HL-60 (cell line): ENCODE results near the gene PCCB.

Experiments used
- DNase-seq, 2 experiments: peaks; one replicate each; pipeline ENCODE4 v3.0.0-alpha.2; 2010 to 2020; ENCODE audit warnings: low read depth in 1 of 2, low spot score in 1 of 2
- H3K27ac ChIP-seq: fragments of 250-450 bp; sonication (Bioruptor Pico); replicated peaks from 2 replicates; pipeline ENCODE4 v1.5.1; 2020; ENCODE audit warnings: mild to moderate bottlenecking, moderate library complexity
- H3K27me3 ChIP-seq: fragments of 250-450 bp; sonication (Bioruptor Pico); 2 replicates; pipeline ENCODE4 v1.5.1; 2021; ENCODE audit warnings: mild to moderate bottlenecking, moderate library complexity; ENCODE audit not compliant: insufficient read depth, poor library complexity, severe bottlenecking
- H3K4me3 ChIP-seq: replicated peaks from 2 replicates; pipeline ENCODE4 v1.5.1; 2011; ENCODE audit warnings: mild to moderate bottlenecking, control low read depth, low read length; ENCODE audit not compliant: insufficient read depth
- GABPA ChIP-seq: IDR thresholded peaks from 2 replicates; pipeline ENCODE4 v1.6.1; 2012; ENCODE audit warnings: low read depth
- POLR2AphosphoS5 ChIP-seq: IDR thresholded peaks from 2 replicates; pipeline ENCODE4 v1.6.1; 2012; ENCODE audit warnings: low read depth
- SPI1 ChIP-seq: IDR thresholded peaks from 2 replicates; pipeline ENCODE4 v1.6.1; 2012; ENCODE audit warnings: low read depth, mild to moderate bottlenecking, borderline replicate concordance
- long read RNA-seq: library from polyadenylated mRNA; unstranded; transcript quantifications from one replicate; pipeline ENCODE4 v2.0.0, GENCODE V29; 2020
- TF ChIP-seq, protein P1 (sequence below): IDR thresholded peaks from 2 replicates; pipeline ENCODE4 v1.6.1; 2012; ENCODE audit warnings: low read depth; ENCODE audit not compliant: insufficient replicate concordance
- TF ChIP-seq, protein P2 (sequence below): IDR thresholded peaks from one replicate; pipeline ENCODE4 v1.5.1; 2011; ENCODE audit warnings: low read length, control low read depth, inconsistent platforms; ENCODE audit not compliant: insufficient read depth

Gene PCCB
- long read RNA-seq, full-length matches to known transcripts: 910 of 995 reads
- long read RNA-seq, partial matches to known transcripts: 14 of 995 reads
- long read RNA-seq, other reads (novel, unspliced or antisense): 71 of 995 reads

DNA sequence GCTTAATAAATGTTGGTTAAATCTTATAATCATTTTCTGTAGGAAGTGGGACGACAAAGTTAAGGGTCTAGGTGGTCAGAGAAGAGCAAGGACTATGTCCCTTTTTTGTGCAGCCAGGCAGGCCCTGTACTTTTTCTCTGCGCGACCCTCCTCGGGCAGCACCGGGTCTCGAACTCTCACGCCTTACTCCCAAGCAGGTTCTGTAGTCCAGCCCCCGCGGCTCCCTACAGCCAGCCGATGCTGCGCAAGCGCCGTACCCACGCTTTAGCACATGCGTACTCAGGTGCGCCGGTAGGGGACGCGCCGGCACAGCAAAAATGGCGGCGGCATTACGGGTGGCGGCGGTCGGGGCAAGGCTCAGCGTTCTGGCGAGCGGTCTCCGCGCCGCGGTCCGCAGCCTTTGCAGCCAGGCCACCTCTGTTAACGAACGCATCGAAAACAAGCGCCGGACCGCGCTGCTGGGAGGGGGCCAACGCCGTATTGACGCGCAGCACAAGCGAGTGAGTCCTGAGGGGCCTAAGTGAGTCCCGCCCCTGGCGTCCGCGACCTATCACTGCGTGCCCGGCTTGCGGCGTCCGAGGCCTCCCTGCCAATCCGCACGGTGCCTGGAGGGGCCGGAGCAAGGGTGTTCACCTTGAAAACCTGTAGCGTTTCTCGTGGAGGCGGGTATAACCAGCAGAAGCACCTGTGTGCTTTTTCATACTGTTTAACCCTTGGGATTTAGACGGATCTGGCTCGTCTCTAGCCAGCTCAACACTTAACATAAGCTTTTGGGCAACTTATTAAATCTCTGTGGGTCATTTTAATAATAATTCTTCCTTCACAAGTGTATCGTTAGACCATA is at the start of gene PCCB:
TSS of gene PCCB (plus strand) at position 282 of the 844 bp plus-strand sequence. CDS start at position 318, 36 bp downstream.
- peak; percentile 82 to 95 for DNase-seq
- H3K27ac ChIP-seq: peak within 1 kb of the TSS; percentile 91
- H3K27me3 ChIP-seq: no peaks in the 10 kb centered on the region
- H3K4me3 ChIP-seq: peak within 1 kb of the TSS; percentile 58
- TF ChIP-seq, protein P1, sequence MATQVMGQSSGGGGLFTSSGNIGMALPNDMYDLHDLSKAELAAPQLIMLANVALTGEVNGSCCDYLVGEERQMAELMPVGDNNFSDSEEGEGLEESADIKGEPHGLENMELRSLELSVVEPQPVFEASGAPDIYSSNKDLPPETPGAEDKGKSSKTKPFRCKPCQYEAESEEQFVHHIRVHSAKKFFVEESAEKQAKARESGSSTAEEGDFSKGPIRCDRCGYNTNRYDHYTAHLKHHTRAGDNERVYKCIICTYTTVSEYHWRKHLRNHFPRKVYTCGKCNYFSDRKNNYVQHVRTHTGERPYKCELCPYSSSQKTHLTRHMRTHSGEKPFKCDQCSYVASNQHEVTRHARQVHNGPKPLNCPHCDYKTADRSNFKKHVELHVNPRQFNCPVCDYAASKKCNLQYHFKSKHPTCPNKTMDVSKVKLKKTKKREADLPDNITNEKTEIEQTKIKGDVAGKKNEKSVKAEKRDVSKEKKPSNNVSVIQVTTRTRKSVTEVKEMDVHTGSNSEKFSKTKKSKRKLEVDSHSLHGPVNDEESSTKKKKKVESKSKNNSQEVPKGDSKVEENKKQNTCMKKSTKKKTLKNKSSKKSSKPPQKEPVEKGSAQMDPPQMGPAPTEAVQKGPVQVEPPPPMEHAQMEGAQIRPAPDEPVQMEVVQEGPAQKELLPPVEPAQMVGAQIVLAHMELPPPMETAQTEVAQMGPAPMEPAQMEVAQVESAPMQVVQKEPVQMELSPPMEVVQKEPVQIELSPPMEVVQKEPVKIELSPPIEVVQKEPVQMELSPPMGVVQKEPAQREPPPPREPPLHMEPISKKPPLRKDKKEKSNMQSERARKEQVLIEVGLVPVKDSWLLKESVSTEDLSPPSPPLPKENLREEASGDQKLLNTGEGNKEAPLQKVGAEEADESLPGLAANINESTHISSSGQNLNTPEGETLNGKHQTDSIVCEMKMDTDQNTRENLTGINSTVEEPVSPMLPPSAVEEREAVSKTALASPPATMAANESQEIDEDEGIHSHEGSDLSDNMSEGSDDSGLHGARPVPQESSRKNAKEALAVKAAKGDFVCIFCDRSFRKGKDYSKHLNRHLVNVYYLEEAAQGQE: peak; percentile 73
- TF ChIP-seq GABPA (no peak), SPI1 (no peak), POLR2AphosphoS5 (peak; percentile 89)
- TF ChIP-seq, protein P2, sequence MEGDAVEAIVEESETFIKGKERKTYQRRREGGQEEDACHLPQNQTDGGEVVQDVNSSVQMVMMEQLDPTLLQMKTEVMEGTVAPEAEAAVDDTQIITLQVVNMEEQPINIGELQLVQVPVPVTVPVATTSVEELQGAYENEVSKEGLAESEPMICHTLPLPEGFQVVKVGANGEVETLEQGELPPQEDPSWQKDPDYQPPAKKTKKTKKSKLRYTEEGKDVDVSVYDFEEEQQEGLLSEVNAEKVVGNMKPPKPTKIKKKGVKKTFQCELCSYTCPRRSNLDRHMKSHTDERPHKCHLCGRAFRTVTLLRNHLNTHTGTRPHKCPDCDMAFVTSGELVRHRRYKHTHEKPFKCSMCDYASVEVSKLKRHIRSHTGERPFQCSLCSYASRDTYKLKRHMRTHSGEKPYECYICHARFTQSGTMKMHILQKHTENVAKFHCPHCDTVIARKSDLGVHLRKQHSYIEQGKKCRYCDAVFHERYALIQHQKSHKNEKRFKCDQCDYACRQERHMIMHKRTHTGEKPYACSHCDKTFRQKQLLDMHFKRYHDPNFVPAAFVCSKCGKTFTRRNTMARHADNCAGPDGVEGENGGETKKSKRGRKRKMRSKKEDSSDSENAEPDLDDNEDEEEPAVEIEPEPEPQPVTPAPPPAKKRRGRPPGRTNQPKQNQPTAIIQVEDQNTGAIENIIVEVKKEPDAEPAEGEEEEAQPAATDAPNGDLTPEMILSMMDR: peak; percentile 46

DNA sequence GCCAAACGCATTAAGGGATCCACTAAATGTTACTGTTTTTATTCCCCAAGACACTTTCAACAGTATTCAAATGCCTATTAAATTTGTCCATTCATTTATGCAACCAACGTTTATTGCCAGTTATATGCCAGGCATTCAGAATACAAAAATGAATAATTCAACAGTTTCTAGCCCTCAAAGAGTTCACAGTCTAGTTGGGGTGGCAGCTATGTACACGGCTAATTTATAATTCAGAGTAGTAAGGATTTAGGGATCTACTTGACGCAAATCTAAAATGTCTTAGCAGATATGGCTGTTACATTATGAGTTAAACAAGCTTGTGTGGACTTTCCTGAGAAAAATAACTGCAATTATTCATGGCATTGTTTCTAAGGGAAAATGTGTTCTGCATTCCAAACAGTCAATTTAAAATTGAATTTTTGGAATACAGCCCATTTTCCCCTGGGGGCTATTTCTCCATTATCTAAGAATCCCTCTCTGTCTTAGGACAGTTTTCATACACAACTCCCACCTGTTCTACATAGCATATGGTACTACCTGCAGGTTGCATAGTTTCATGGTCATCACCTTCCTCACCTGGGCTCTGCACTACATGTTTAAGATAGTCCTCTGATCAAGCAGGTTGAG is 42.5 kb upstream of the PCCB start:
- DNase-seq: no peak
- no peak overlapping the region for H3K27ac ChIP-seq
- TF ChIP-seq GABPA (no peak), SPI1 (no peak), POLR2AphosphoS5 (no peak)
- TF ChIP-seq, protein P2: no peak
- TF ChIP-seq, protein P1: no peak
- H3K27me3 ChIP-seq: no peaks in the 10 kb centered on the region
- H3K4me3 ChIP-seq: no peak overlapping the region

DNA sequence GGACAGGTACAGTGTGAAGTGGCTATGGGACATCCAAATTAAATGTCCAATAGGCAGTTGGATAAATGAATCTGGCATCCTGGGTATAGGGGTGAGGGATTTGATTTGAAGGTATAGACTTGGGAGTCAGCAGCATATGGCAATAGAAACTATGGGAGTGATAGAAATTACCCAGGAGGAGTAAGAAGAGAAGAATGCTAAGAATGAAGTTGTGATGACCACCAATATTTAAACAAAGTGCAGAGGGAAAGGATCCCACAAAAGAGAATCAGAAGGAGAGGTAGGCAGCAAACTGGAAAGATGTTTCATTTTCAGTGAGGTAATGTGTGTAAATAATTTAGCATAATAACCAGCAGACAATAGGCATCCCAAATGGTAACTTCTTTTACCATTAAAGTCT is 40.2 kb upstream of the PCCB start:
- TF ChIP-seq POLR2AphosphoS5: no peak
- TF ChIP-seq, protein P1: no peak
- no peak for TF ChIP-seq SPI1
- TF ChIP-seq GABPA: no peak
- TF ChIP-seq, protein P2: no peak
- Histone ChIP-seq H3K27me3 (no peaks in the 10 kb centered on the region), H3K27ac (no peak overlapping the region), H3K4me3 (no peak overlapping the region)
- no peak for DNase-seq
